Measurements from ENCODE around the gene IL11RA. TPM values are rescaled to one million over a fixed set of nuclear protein-coding genes. Genes with fewer than 3 reads are reported as not detected.

The IL11RA gene
- total and polyA plus RNA-seq, 7 donors, result 1.4 to 110 (median 67.3) TPM

- no peaks in the 10 kb centered on the region for H3K36me3 ChIP-seq
- H3K4me3 ChIP-seq, result no peak overlapping the region
- no peak overlapping the region for H3K27ac ChIP-seq
- H3K4me1 ChIP-seq, result peaks cover 0 to 36% (median 26%) of the 10 kb centered on the region in 4 donors
- DNase-seq, result peak; percentile 71
- WGBS, 2 donors, result 8 to 21% methylated on average over 63 of the region's 63 CpGs
- no peaks in the 10 kb centered on the region for H3K9me3 ChIP-seq
- TF ChIP-seq POLR2A (IDR thresholded peaks at IDR 0.05) (no peak), CTCF (IDR thresholded peaks at IDR 0.05) (no peak), POLR2AphosphoS5 (IDR thresholded peaks at IDR 0.05) (no peak), EP300 (IDR thresholded peaks at IDR 0.05) (no peak)
- intact Hi-C loops (cut with DNase I), result no loop called here
- H3K27me3 ChIP-seq, result peaks cover 45 to 70% (median 65%) of the 10 kb centered on the region in 3 donors
These were observed 28.4 kb upstream of the IL11RA start for GRCh38 chr9:34623374-34624235.

- TF ChIP-seq EP300 (IDR thresholded peaks at IDR 0.05) (no peak), POLR2AphosphoS5 (IDR thresholded peaks at IDR 0.05) (no peak), POLR2A (IDR thresholded peaks at IDR 0.05) (no peak)
- Histone ChIP-seq H3K27me3 (peaks cover 55 to 80% (median 75%) of the 10 kb centered on the region in 3 donors), H3K36me3 (no peaks in the 10 kb centered on the region), H3K4me3 (no peak overlapping the region), H3K27ac (no peak overlapping the region), H3K9me3 (no peaks in the 10 kb centered on the region), H3K4me1 (peaks cover 0 to 37% (median 29%) of the 10 kb centered on the region in 4 donors)
- 18 to 28% methylated on average over 39 of the region's 39 CpGs for WGBS, 2 donors
- intact Hi-C loops (cut with DNase I), result no loop called here
- DNase-seq, result no peak
These were observed 27.4 kb upstream of the IL11RA start for GRCh38 chr9:34624475-34625185.

- H3K27ac ChIP-seq, result no peak overlapping the region
- TF ChIP-seq POLR2A (IDR thresholded peaks at IDR 0.05) (no peak), EP300 (IDR thresholded peaks at IDR 0.05) (no peak), POLR2AphosphoS5 (IDR thresholded peaks at IDR 0.05) (no peak), CTCF (IDR thresholded peaks at IDR 0.05) (no peak)
- 48 to 66% methylated on average over 3 of the region's 3 CpGs for WGBS, 2 donors
- no peak overlapping the region for H3K4me3 ChIP-seq
- DNase-seq, result no peak
- H3K4me1 ChIP-seq, result peaks cover 0 to 33% (median 26%) of the 10 kb centered on the region in 4 donors
- H3K9me3 ChIP-seq, result no peaks in the 10 kb centered on the region
- H3K36me3 ChIP-seq, result no peaks in the 10 kb centered on the region
- peaks cover 56 to 85% (median 76%) of the 10 kb centered on the region in 3 donors for H3K27me3 ChIP-seq
- intact Hi-C loops (cut with DNase I), result no loop called here
These were observed 26.8 kb upstream of the IL11RA start for GRCh38 chr9:34625186-34625486.

GRCh38 chr9:34627716-34628655 is 24.0 kb upstream of the IL11RA start:
- Histone ChIP-seq H3K36me3 (no peaks in the 10 kb centered on the region), H3K9me3 (no peaks in the 10 kb centered on the region), H3K4me3 (peak overlapping the region; percentile 11 to 53 (median 37)), H3K27ac (no peak overlapping the region), H3K4me1 (peaks cover 0 to 28% (median 24%) of the 10 kb centered on the region in 4 donors), H3K27me3 (peaks cover 56 to 72% (median 66%) of the 10 kb centered on the region in 3 donors)
- WGBS, 2 donors, result 34 to 37% methylated on average over 20 of the region's 20 CpGs
- TF ChIP-seq POLR2AphosphoS5 (IDR thresholded peaks at IDR 0.05), result no peak
- intact Hi-C loops (cut with DNase I), result no loop called here
- no peak for DNase-seq

GRCh38 chr9:34628656-34629490 is 23.1 kb upstream of the IL11RA start, which contains the start of gene ARID3C:
Gene ARID3C (minus strand): TSS chr9:34629066. CDS start chr9:34628014, 1,052 bp downstream.
- no peak for DNase-seq
- H3K27me3 ChIP-seq, result peaks cover 48 to 63% (median 57%) of the 10 kb centered on the region in 3 donors
- intact Hi-C loops (cut with DNase I), result no loop called here
- peaks cover 0 to 24% (median 17%) of the 10 kb centered on the region in 4 donors for H3K4me1 ChIP-seq
- no peaks in the 10 kb centered on the region for H3K36me3 ChIP-seq
- peak within 1 kb of the TSS; percentile 11 to 53 (median 37) for H3K4me3 ChIP-seq
- WGBS, 2 donors, result 1% methylated on average over 69 of the region's 69 CpGs
- TF ChIP-seq CTCF (IDR thresholded peaks at IDR 0.05), result no peak
- no peak for TF ChIP-seq POLR2AphosphoS5 (IDR thresholded peaks at IDR 0.05)
- TF ChIP-seq EP300 (IDR thresholded peaks at IDR 0.05), result no peak
- no peak for TF ChIP-seq POLR2A (IDR thresholded peaks at IDR 0.05)
- no peak within 1 kb of the TSS for H3K27ac ChIP-seq
- H3K9me3 ChIP-seq, result no peaks in the 10 kb centered on the region

All from sigmoid colon (tissue), 7 donors.